H9 (cell line): ENCODE data around the gene GRIK1. TPM values are rescaled to one million over a fixed set of nuclear protein-coding genes. Genes with fewer than 3 reads are reported as not detected.

Source experiments
- DNase-seq: peaks from one replicate; pipeline ENCODE4 v3.0.0-alpha.2; 2017
- H2AFZ ChIP-seq: one replicate; pipeline ENCODE4 v1.6.1; 2013; ENCODE audit warnings: mild to moderate bottlenecking, low read length, control low read depth, moderate library complexity
- H2AK5ac ChIP-seq: 2 replicates; pipeline ENCODE4 v1.6.1; 2013; ENCODE audit warnings: low read length, control low read depth, mixed read lengths; ENCODE audit not compliant: insufficient read length
- H2BK120ac ChIP-seq: one replicate; pipeline ENCODE4 v1.6.1; 2013; ENCODE audit warnings: low read depth, mild to moderate bottlenecking, low read length, control low read depth, inconsistent platforms; ENCODE audit not compliant: poor library complexity, severe bottlenecking
- H2BK12ac ChIP-seq: 2 replicates; pipeline ENCODE4 v1.6.1; 2013; ENCODE audit warnings: low read length, control low read depth, mixed read lengths, low read depth; ENCODE audit not compliant: insufficient read length
- H2BK15ac ChIP-seq: 2 replicates; pipeline ENCODE4 v1.6.1; 2013; ENCODE audit warnings: low read depth, low read length, control low read depth
- H2BK20ac ChIP-seq: one replicate; pipeline ENCODE4 v1.6.1; 2013; ENCODE audit warnings: low read depth, mild to moderate bottlenecking, low read length, control low read depth, inconsistent platforms; ENCODE audit not compliant: poor library complexity, severe bottlenecking
- H2BK5ac ChIP-seq: 2 replicates; pipeline ENCODE4 v1.6.1; 2013; ENCODE audit warnings: low read length, control low read depth, mixed read lengths; ENCODE audit not compliant: insufficient read length
- H3K14ac ChIP-seq: 2 replicates; pipeline ENCODE4 v1.6.1; 2013; ENCODE audit warnings: low read length, control low read depth; ENCODE audit not compliant: insufficient read depth
- H3K18ac ChIP-seq: 2 replicates; pipeline ENCODE4 v1.6.1; 2013; ENCODE audit warnings: low read depth, mild to moderate bottlenecking, mixed read lengths, low read length, control low read depth; ENCODE audit not compliant: insufficient read length
- H3K23ac ChIP-seq: 2 replicates; pipeline ENCODE4 v1.6.1; 2013; ENCODE audit warnings: low read length, control low read depth, mixed read lengths, low read depth; ENCODE audit not compliant: insufficient read length
- H3K23me2 ChIP-seq: 2 replicates; pipeline ENCODE4 v1.6.1; 2013; ENCODE audit warnings: low read depth, mild to moderate bottlenecking, mixed read lengths, low read length, control low read depth; ENCODE audit not compliant: insufficient read length, poor library complexity, severe bottlenecking
- H3K27ac ChIP-seq: 2 replicates; pipeline ENCODE4 v1.5.1; 2013; ENCODE audit warnings: low read length, control low read depth, mixed read lengths, low read depth; ENCODE audit not compliant: insufficient read length
- H3K27me3 ChIP-seq: 2 replicates; pipeline ENCODE4 v1.6.1; 2013; ENCODE audit warnings: low read length, control low read depth, inconsistent platforms; ENCODE audit not compliant: insufficient read depth
- H3K4ac ChIP-seq: 2 replicates; pipeline ENCODE4 v1.6.1; 2013; ENCODE audit warnings: low read depth, mild to moderate bottlenecking, control low read depth, inconsistent platforms, low read length, moderate library complexity
- H3K4me1 ChIP-seq: 2 replicates; pipeline ENCODE4 v1.6.1; 2013; ENCODE audit warnings: low read length, control low read depth, inconsistent platforms; ENCODE audit not compliant: insufficient read depth
- H3K4me2 ChIP-seq: 2 replicates; pipeline ENCODE4 v1.6.1; 2013; ENCODE audit warnings: low read length, control low read depth, mixed read lengths; ENCODE audit not compliant: insufficient read length, insufficient read depth
- H3K56ac ChIP-seq: 2 replicates; pipeline ENCODE4 v1.6.1; 2013; ENCODE audit warnings: low read depth, mild to moderate bottlenecking, mixed read lengths, low read length, control low read depth; ENCODE audit not compliant: insufficient read length
- H3K79me1 ChIP-seq: 2 replicates; pipeline ENCODE4 v1.6.1; 2013; ENCODE audit warnings: low read depth, mild to moderate bottlenecking, moderate library complexity, low read length, control low read depth, inconsistent platforms; ENCODE audit not compliant: insufficient read depth, poor library complexity, severe bottlenecking
- H3K79me2 ChIP-seq: 2 replicates; pipeline ENCODE4 v1.6.1; 2013; ENCODE audit warnings: low read length, control low read depth, inconsistent platforms; ENCODE audit not compliant: insufficient read depth
- H3K9ac ChIP-seq: 2 replicates; pipeline ENCODE4 v1.6.1; 2013; ENCODE audit warnings: low read length, control low read depth, mixed read lengths; ENCODE audit not compliant: insufficient read length; ENCODE audit errors: extremely low read depth
- H3K9me3 ChIP-seq: one replicate; pipeline ENCODE4 v1.6.1; 2013; ENCODE audit warnings: low read depth, low read length, inconsistent platforms; ENCODE audit not compliant: control insufficient read depth
- H3T11ph ChIP-seq: one replicate; pipeline ENCODE4 v1.6.1; 2013; ENCODE audit warnings: mild to moderate bottlenecking, low read length, control low read depth, inconsistent platforms
- H4K20me1 ChIP-seq: one replicate; pipeline ENCODE4 v1.6.1; 2013; ENCODE audit not compliant: control insufficient read depth, insufficient read length, insufficient read depth
- H4K5ac ChIP-seq: 2 replicates; pipeline ENCODE4 v1.6.1; 2013; ENCODE audit warnings: low read depth, mild to moderate bottlenecking, mixed read lengths, low read length, control low read depth; ENCODE audit not compliant: insufficient read length
- H4K8ac ChIP-seq: replicated peaks from 2 replicates; pipeline ENCODE4 v1.6.1; 2013; ENCODE audit warnings: low read length, control low read depth, mixed read lengths, low read depth; ENCODE audit not compliant: insufficient read length
- H4K91ac ChIP-seq: 2 replicates; pipeline ENCODE4 v1.6.1; 2013; ENCODE audit warnings: low read depth, mild to moderate bottlenecking, moderate library complexity, mixed read lengths, low read length, control low read depth; ENCODE audit not compliant: insufficient read length
- H3K27ac Mint-ChIP-seq, 3 experiments: 2 replicates in 2 of 3; 3 replicates in 1 of 3; pipeline ENCODE4 v1.8.0; 2020 to 2021; ENCODE audit warnings: mixed read lengths in 3 of 3, mild to moderate bottlenecking in 1 of 3, moderate library complexity in 1 of 3
- H3K27me3 Mint-ChIP-seq: 2 replicates; pipeline ENCODE4 v1.8.0; 2021; ENCODE audit warnings: low read depth, mild to moderate bottlenecking, moderate library complexity, mixed read lengths
- H3K36me3 Mint-ChIP-seq, 3 experiments: 2 replicates in 2 of 3; 3 replicates in 1 of 3; pipeline ENCODE4 v1.8.0; 2020 to 2021; ENCODE audit warnings: low read depth in 3 of 3, mixed read lengths in 3 of 3; ENCODE audit not compliant: insufficient read depth in 1 of 3
- H3K4me1 Mint-ChIP-seq, 2 experiments: 2 replicates each; pipeline ENCODE4 v1.8.0; 2020; ENCODE audit warnings: mixed read lengths in 2 of 2
- H3K4me3 Mint-ChIP-seq, 2 experiments: 2 replicates in 1 of 2; 3 replicates in 1 of 2; pipeline ENCODE4 v1.8.0; 2020 to 2021; ENCODE audit warnings: mild to moderate bottlenecking in 2 of 2, mixed read lengths in 2 of 2, moderate library complexity in 1 of 2
- H3K9me3 Mint-ChIP-seq, 2 experiments: 2 replicates in 1 of 2; 3 replicates in 1 of 2; pipeline ENCODE4 v1.8.0; 2020; ENCODE audit warnings: mild to moderate bottlenecking in 2 of 2, mixed read lengths in 2 of 2, moderate library complexity in 1 of 2
- CTCF ChIP-seq: fragments of 200-600 bp; sonication (generic); conservative IDR thresholded peaks from 3 replicates; pipeline ENCODE4 v1.8.0; 2021; ENCODE audit warnings: antibody characterized with exemption, mild to moderate bottlenecking
- WGBS: extraction: QIAGEN DNeasy Blood & Tissue Kit; methylation state at CpG from one replicate; pipeline ENCODE4 v1.1.7; 2013; ENCODE audit warnings: missing lambda C conversion rate, low lambda C conversion rate, mixed read lengths; ENCODE audit not compliant: insufficient read length; ENCODE audit errors: extremely low coverage; 5-methylcytosine and 5-hydroxymethylcytosine counted together
- total RNA-seq: library from RNA; stranded (reverse); gene quantifications from 2 replicates; pipeline ENCODE4 v1.2.1, GENCODE V29; 2021

Gene GRIK1
- total RNA-seq, 1 experiment from 2014 or later: not detected

GRCh38 chr21:29771491-29772066, 168.2 kb downstream of the GRIK1 start:
- no peaks in the 10 kb centered on the region for H3K9me3 ChIP-seq
- no peak for TF ChIP-seq CTCF
- H3K23me2 ChIP-seq: no peaks in the 10 kb centered on the region
- H3K4ac ChIP-seq: no peak overlapping the region
- WGBS: no CpG with 5 or more reads among the region's 4 CpGs
- H3K23ac ChIP-seq: no peak overlapping the region
- no peak overlapping the region for H2BK20ac ChIP-seq
- H2BK12ac ChIP-seq: no peak overlapping the region
- no peak overlapping the region for H3K14ac ChIP-seq
- no peak overlapping the region for H3K27ac Mint-ChIP-seq
- no peak overlapping the region for H3K56ac ChIP-seq
- H3K4me1 Mint-ChIP-seq: peaks cover 5 to 6% of the 10 kb centered on the region in 2 experiments; a peak in 2 of 4 replicates
- H3K4me2 ChIP-seq: no peak overlapping the region
- H2BK15ac ChIP-seq: no peak overlapping the region
- no peaks in the 10 kb centered on the region for H3K27me3 ChIP-seq
- H4K8ac ChIP-seq: no peak overlapping the region
- H2AK5ac ChIP-seq: no peak overlapping the region
- no peak overlapping the region for H2AFZ ChIP-seq
- no peak overlapping the region for H2BK5ac ChIP-seq
- no peak overlapping the region for H3K27ac ChIP-seq
- no peaks in the 10 kb centered on the region; the same call in 1 of the 2 replicates for H3K27me3 Mint-ChIP-seq
- no peak overlapping the region for H3K9ac ChIP-seq
- H3K9me3 Mint-ChIP-seq: no peaks in the 10 kb centered on the region
- no peak overlapping the region for H3K18ac ChIP-seq
- H3T11ph ChIP-seq: no peak overlapping the region
- H2BK120ac ChIP-seq: no peak overlapping the region
- H3K4me1 ChIP-seq: peaks cover 3% of the 10 kb centered on the region; the same call in 1 of the 2 replicates
- no peaks in the 10 kb centered on the region for H4K20me1 ChIP-seq
- H4K5ac ChIP-seq: no peak overlapping the region
- H3K79me2 ChIP-seq: no peaks in the 10 kb centered on the region
- no peaks in the 10 kb centered on the region for H3K79me1 ChIP-seq
- H3K36me3 Mint-ChIP-seq: no peaks in the 10 kb centered on the region
- DNase-seq: no peak
- H3K4me3 Mint-ChIP-seq: no peak overlapping the region
- no peak overlapping the region for H4K91ac ChIP-seq
